ENCODE results near the gene IFNA4. TPM values are rescaled to one million over a fixed set of nuclear protein-coding genes. Genes with fewer than 3 reads are reported as not detected.
"Not testable (repeated sequence)": the region's sequence is repeated elsewhere in the genome, so short reads cannot be mapped to it uniquely, and the experiment has no call there.

The IFNA4 gene
- not detected for total RNA-seq
- polyA plus RNA-seq, result not detected

GRCh38 chr9:21187487-21187886 lies at the start of gene IFNA4:
TSS of gene IFNA4 (minus strand) at chr9:21187587. CDS start at chr9:21187531, 56 bp downstream.
- H3K27me3 ChIP-seq (ENCODE audit: control insufficient read depth, insufficient read depth, low read length); H3K36me3 Mint-ChIP-seq; H3K27ac Mint-ChIP-seq; H3K9me3 Mint-ChIP-seq; H3K9me3 ChIP-seq (ENCODE audit: control insufficient read depth in 2 of 2, low read length in 2 of 2); H3K4me3 ChIP-seq (ENCODE audit: low read depth, low read length); H3K27ac ChIP-seq (ENCODE audit: insufficient read depth, low read length, poor library complexity, severe bottlenecking); ATAC-seq (ENCODE audit: low read depth in 2 of 2); H3K4me3 Mint-ChIP-seq; H3K4me1 Mint-ChIP-seq; H3K4me1 ChIP-seq (ENCODE audit: control insufficient read depth, insufficient read depth, low read length, poor library complexity, severe bottlenecking); DNase-seq; H3K36me3 ChIP-seq (ENCODE audit: control insufficient read depth, insufficient read depth, low read length): not testable (repeated sequence)
- peaks cover 14% of the 10 kb centered on the region for H3K27me3 Mint-ChIP-seq

GRCh38 chr9:21236360-21236714 lies 49.0 kb upstream of the IFNA4 start:
- not testable (repeated sequence) for H3K4me3 ChIP-seq (ENCODE audit: low read depth, low read length); H3K9me3 Mint-ChIP-seq; DNase-seq; H3K27ac Mint-ChIP-seq; H3K27me3 ChIP-seq (ENCODE audit: control insufficient read depth, insufficient read depth, low read length); ATAC-seq (ENCODE audit: low read depth in 2 of 2); H3K36me3 ChIP-seq (ENCODE audit: control insufficient read depth, insufficient read depth, low read length); H3K4me1 Mint-ChIP-seq; H3K4me1 ChIP-seq (ENCODE audit: control insufficient read depth, insufficient read depth, low read length, poor library complexity, severe bottlenecking); H3K9me3 ChIP-seq (ENCODE audit: control insufficient read depth in 2 of 2, low read length in 2 of 2); H3K36me3 Mint-ChIP-seq; H3K4me3 Mint-ChIP-seq; H3K27ac ChIP-seq (ENCODE audit: insufficient read depth, low read length, poor library complexity, severe bottlenecking)
- H3K27me3 Mint-ChIP-seq, result peaks cover 30% of the 10 kb centered on the region

GRCh38 chr9:21235468-21236359 lies 48.3 kb upstream of the IFNA4 start:
- DNase-seq (peak in 2 of 3 donors; percentile 28 to 50), ATAC-seq (ENCODE audit: low read depth in 2 of 2) (peak; percentile 40 to 66)
- H3K36me3 Mint-ChIP-seq; H3K4me1 ChIP-seq (ENCODE audit: control insufficient read depth, insufficient read depth, low read length, poor library complexity, severe bottlenecking); H3K9me3 Mint-ChIP-seq; H3K36me3 ChIP-seq (ENCODE audit: control insufficient read depth, insufficient read depth, low read length); H3K4me1 Mint-ChIP-seq; H3K27ac Mint-ChIP-seq; H3K9me3 ChIP-seq (ENCODE audit: control insufficient read depth in 2 of 2, low read length in 2 of 2); H3K27me3 ChIP-seq (ENCODE audit: control insufficient read depth, insufficient read depth, low read length); H3K27ac ChIP-seq (ENCODE audit: insufficient read depth, low read length, poor library complexity, severe bottlenecking); H3K4me3 ChIP-seq (ENCODE audit: low read depth, low read length): not testable (repeated sequence)
- Mint-ChIP-seq H3K27me3 (peaks cover 30% of the 10 kb centered on the region), H3K4me3 (peak overlapping the region in 2 of 4 donors; percentile 0 to 9)

- Mint-ChIP-seq H3K4me3 (no peak overlapping the region), H3K9me3 (peaks cover 0 to 2% (median 0%) of the 10 kb centered on the region in 7 donors), H3K4me1 (peaks cover 0 to 6% (median 2%) of the 10 kb centered on the region in 4 donors), H3K27ac (no peak overlapping the region), H3K36me3 (no peaks in the 10 kb centered on the region), H3K27me3 (peaks cover 27% of the 10 kb centered on the region)
- no peaks in the 10 kb centered on the region for H3K4me1 ChIP-seq (ENCODE audit: control insufficient read depth, insufficient read depth, low read length, poor library complexity, severe bottlenecking)
- peaks cover under 1% of the 10 kb centered on the region for H3K27me3 ChIP-seq (ENCODE audit: control insufficient read depth, insufficient read depth, low read length)
- H3K36me3 ChIP-seq (ENCODE audit: control insufficient read depth, insufficient read depth, low read length), result no peaks in the 10 kb centered on the region
- DNase-seq (no peak), ATAC-seq (ENCODE audit: low read depth in 2 of 2) (no peak)
- H3K27ac ChIP-seq (ENCODE audit: insufficient read depth, low read length, poor library complexity, severe bottlenecking), result no peak overlapping the region
- no peaks in the 10 kb centered on the region for H3K9me3 ChIP-seq (ENCODE audit: control insufficient read depth in 2 of 2, low read length in 2 of 2)
- H3K4me3 ChIP-seq (ENCODE audit: low read depth, low read length), result no peak overlapping the region
Observed at GRCh38 chr9:21234153-21234687, 46.8 kb upstream of the IFNA4 start.

GRCh38 chr9:21233258-21233657 lies 45.9 kb upstream of the IFNA4 start:
- DNase-seq, result no peak
- no peaks in the 10 kb centered on the region for H3K36me3 ChIP-seq (ENCODE audit: control insufficient read depth, insufficient read depth, low read length)
- no peaks in the 10 kb centered on the region for H3K27me3 ChIP-seq (ENCODE audit: control insufficient read depth, insufficient read depth, low read length)
- Mint-ChIP-seq H3K27ac (no peak overlapping the region), H3K9me3 (peaks cover 0 to 2% (median 0%) of the 10 kb centered on the region in 7 donors), H3K36me3 (no peaks in the 10 kb centered on the region), H3K4me3 (no peak overlapping the region), H3K4me1 (peaks cover 0 to 6% (median 2%) of the 10 kb centered on the region in 4 donors), H3K27me3 (peaks cover 25% of the 10 kb centered on the region)
- no peaks in the 10 kb centered on the region for H3K9me3 ChIP-seq (ENCODE audit: control insufficient read depth in 2 of 2, low read length in 2 of 2)
- H3K4me1 ChIP-seq (ENCODE audit: control insufficient read depth, insufficient read depth, low read length, poor library complexity, severe bottlenecking), result no peaks in the 10 kb centered on the region
- no peak for ATAC-seq (ENCODE audit: low read depth in 2 of 2)
- H3K4me3 ChIP-seq (ENCODE audit: low read depth, low read length), result no peak overlapping the region
- H3K27ac ChIP-seq (ENCODE audit: insufficient read depth, low read length, poor library complexity, severe bottlenecking), result no peak overlapping the region

- no peak within 1 kb of the TSS for H3K27ac ChIP-seq (ENCODE audit: insufficient read depth, low read length, poor library complexity, severe bottlenecking)
- H3K4me1 Mint-ChIP-seq, result no peaks in the 10 kb centered on the region
- no peak for ATAC-seq (ENCODE audit: low read depth in 2 of 2)
- H3K27ac Mint-ChIP-seq, result no peak within 1 kb of the TSS
- peaks cover 0 to 2% (median 0%) of the 10 kb centered on the region in 7 donors for H3K9me3 Mint-ChIP-seq
- DNase-seq, result no peak
- H3K27me3 Mint-ChIP-seq, result no peaks in the 10 kb centered on the region
- H3K27me3 ChIP-seq (ENCODE audit: control insufficient read depth, insufficient read depth, low read length), result no peaks in the 10 kb centered on the region
- H3K9me3 ChIP-seq (ENCODE audit: control insufficient read depth in 2 of 2, low read length in 2 of 2), result no peaks in the 10 kb centered on the region
- no peaks in the 10 kb centered on the region for H3K36me3 ChIP-seq (ENCODE audit: control insufficient read depth, insufficient read depth, low read length)
- no peak within 1 kb of the TSS for H3K4me3 Mint-ChIP-seq
- H3K36me3 Mint-ChIP-seq, result no peaks in the 10 kb centered on the region
- H3K4me3 ChIP-seq (ENCODE audit: low read depth, low read length), result no peak within 1 kb of the TSS
- no peaks in the 10 kb centered on the region for H3K4me1 ChIP-seq (ENCODE audit: control insufficient read depth, insufficient read depth, low read length, poor library complexity, severe bottlenecking)
Observed at GRCh38 chr9:21228122-21228521, 40.7 kb upstream of the IFNA4 start, which contains the start of gene IFNA17. TSS of gene IFNA17 (minus strand) at chr9:21228222. CDS start at chr9:21228173, 49 bp downstream.

GRCh38 chr9:21217211-21217610 lies 29.8 kb upstream of the IFNA4 start, which contains the start of gene IFNA16:
TSS of gene IFNA16 (minus strand) at chr9:21217311. CDS start at chr9:21217305, 6 bp downstream.
- not testable (repeated sequence) for H3K27ac Mint-ChIP-seq; H3K27ac ChIP-seq (ENCODE audit: insufficient read depth, low read length, poor library complexity, severe bottlenecking); H3K4me3 ChIP-seq (ENCODE audit: low read depth, low read length); H3K36me3 Mint-ChIP-seq; H3K9me3 ChIP-seq (ENCODE audit: control insufficient read depth in 2 of 2, low read length in 2 of 2); H3K4me1 Mint-ChIP-seq; H3K9me3 Mint-ChIP-seq; H3K27me3 ChIP-seq (ENCODE audit: control insufficient read depth, insufficient read depth, low read length); H3K4me1 ChIP-seq (ENCODE audit: control insufficient read depth, insufficient read depth, low read length, poor library complexity, severe bottlenecking); H3K4me3 Mint-ChIP-seq; DNase-seq; H3K36me3 ChIP-seq (ENCODE audit: control insufficient read depth, insufficient read depth, low read length); ATAC-seq (ENCODE audit: low read depth in 2 of 2)
- peaks cover 22% of the 10 kb centered on the region for H3K27me3 Mint-ChIP-seq
